Skeletal muscle satellite cell (primary cell): Measurements from ENCODE around the gene LARP1B. TPM values are rescaled to one million over a fixed set of nuclear protein-coding genes. Genes with fewer than 3 reads are reported as not detected.
"Not testable (repeated sequence)": the region's sequence is repeated elsewhere in the genome, so short reads cannot be mapped to it uniquely, and the experiment has no call there.

Source experiments
- H3K27me3 ChIP-seq: 2 replicates; pipeline ENCODE4 v1.7.0; 2013; ENCODE audit warnings: low read length; ENCODE audit not compliant: control insufficient read depth, insufficient read depth
- H3K36me3 ChIP-seq: 2 replicates; pipeline ENCODE4 v1.7.0; 2013; ENCODE audit warnings: mild to moderate bottlenecking, control low read depth, low read length; ENCODE audit not compliant: insufficient read depth
- H3K4me1 ChIP-seq: 2 replicates; pipeline ENCODE4 v1.7.0; 2013; ENCODE audit warnings: low read length; ENCODE audit not compliant: control insufficient read depth, insufficient read depth
- H3K4me2 ChIP-seq: 2 replicates; pipeline ENCODE4 v1.7.0; 2013; ENCODE audit warnings: mild to moderate bottlenecking, low read length
- H3K4me3 ChIP-seq: 2 replicates; pipeline ENCODE4 v1.7.0; 2013; ENCODE audit warnings: low read length
- H3K9ac ChIP-seq: 2 replicates; pipeline ENCODE4 v1.7.0; 2013; ENCODE audit warnings: mild to moderate bottlenecking, low read depth, low read length, moderate library complexity
- H3K9me3 ChIP-seq: replicated peaks from 2 replicates; pipeline ENCODE4 v1.7.0; 2013; ENCODE audit warnings: mild to moderate bottlenecking, control low read depth, low read length
- total RNA-seq: library from RNA; depleted of rRNA; stranded (reverse); fragments of >200 nt; gene quantifications from 2 replicates; pipeline ENCODE4 v1.2.3, GENCODE V29; 2012; rRNA removed

The LARP1B gene
- total RNA-seq, result 12.7 and 19.3 TPM in 2 replicates

DNA sequence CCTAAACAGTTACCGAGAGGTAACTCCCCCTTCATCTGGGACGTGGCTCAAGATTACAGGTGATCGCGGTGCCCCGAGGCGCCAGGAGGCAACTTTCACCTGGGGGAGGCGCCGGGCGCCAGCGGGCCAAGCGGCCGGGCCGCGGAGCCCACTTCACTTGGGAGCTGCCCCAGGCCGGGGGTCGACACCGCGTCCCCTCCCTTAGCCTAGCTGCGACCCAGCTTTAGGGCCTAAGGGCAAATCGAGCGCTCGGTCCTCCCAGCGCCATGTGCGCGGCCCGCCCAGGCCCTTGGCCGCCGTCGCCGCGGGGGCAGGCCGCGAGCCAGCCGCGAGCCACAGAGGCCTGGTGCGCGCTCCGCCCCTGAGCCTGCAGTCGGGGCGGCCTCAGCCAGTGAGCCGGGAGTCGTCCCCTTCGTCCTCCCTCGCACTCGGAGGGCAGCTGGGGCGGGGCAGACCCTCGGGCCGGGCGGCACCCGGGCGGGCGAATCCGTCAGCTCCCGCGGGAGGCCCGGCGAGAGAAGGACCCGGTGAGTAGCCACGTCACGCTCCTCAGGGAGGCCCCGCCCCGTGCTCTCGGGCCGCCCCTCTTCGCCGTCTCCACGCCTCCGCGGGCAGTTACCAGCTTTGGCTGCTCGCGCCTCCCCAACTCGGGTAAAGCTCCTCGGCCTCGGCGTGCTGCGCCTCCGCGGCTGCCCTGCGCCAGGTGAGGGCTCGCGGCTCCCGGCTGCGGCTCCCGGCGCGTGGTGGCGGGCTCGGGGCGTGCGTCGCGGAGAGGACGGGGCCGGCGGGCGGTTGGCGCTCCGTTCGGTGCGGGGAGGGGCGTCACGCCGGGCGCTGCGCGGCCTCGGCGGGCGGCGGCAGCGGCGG is at the start of gene LARP1B:
TSS of gene LARP1B (plus strand) at position 614 of the 867 bp plus-strand sequence. CDS start 13,640 bp downstream, outside the sequence.
- H3K9me3 ChIP-seq, result no peaks in the 10 kb centered on the region
- no peaks in the 10 kb centered on the region for H3K27me3 ChIP-seq
- peak within 1 kb of the TSS; percentile 99 for H3K4me2 ChIP-seq
- peaks cover 10% of the 10 kb centered on the region for H3K4me1 ChIP-seq
- peak within 1 kb of the TSS; percentile 100 for H3K9ac ChIP-seq
- peak within 1 kb of the TSS; percentile 98 for H3K4me3 ChIP-seq
- H3K36me3 ChIP-seq, result no peaks in the 10 kb centered on the region

GRCh38 chr4:128025319-128025718 is 35.8 kb upstream of the LARP1B start:
- no peak overlapping the region for H3K9ac ChIP-seq
- no peaks in the 10 kb centered on the region for H3K4me1 ChIP-seq
- no peaks in the 10 kb centered on the region for H3K27me3 ChIP-seq
- H3K4me3 ChIP-seq, result no peak overlapping the region
- peaks cover 14% of the 10 kb centered on the region for H3K36me3 ChIP-seq
- H3K9me3 ChIP-seq, result no peaks in the 10 kb centered on the region
- no peak overlapping the region for H3K4me2 ChIP-seq

DNA sequence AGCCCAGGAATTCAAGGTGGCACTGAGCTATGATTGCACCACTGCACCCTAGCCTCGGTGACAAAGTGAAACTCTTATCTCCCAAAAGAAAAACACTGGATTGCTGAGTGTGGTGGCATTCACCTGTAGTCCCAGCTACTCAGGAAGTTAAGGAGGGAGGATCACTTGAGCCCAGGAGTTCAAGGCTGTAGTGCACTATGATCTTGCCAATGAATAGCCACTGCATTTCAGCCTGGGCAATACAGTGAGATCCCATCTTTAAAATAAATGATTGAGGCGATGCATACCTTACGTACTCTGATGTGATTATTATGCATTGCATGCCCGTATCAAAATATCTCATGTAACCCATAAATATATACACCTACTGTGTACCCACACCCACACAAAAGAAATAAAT is 31.2 kb upstream of the LARP1B start:
- no peaks in the 10 kb centered on the region for H3K4me1 ChIP-seq

DNA sequence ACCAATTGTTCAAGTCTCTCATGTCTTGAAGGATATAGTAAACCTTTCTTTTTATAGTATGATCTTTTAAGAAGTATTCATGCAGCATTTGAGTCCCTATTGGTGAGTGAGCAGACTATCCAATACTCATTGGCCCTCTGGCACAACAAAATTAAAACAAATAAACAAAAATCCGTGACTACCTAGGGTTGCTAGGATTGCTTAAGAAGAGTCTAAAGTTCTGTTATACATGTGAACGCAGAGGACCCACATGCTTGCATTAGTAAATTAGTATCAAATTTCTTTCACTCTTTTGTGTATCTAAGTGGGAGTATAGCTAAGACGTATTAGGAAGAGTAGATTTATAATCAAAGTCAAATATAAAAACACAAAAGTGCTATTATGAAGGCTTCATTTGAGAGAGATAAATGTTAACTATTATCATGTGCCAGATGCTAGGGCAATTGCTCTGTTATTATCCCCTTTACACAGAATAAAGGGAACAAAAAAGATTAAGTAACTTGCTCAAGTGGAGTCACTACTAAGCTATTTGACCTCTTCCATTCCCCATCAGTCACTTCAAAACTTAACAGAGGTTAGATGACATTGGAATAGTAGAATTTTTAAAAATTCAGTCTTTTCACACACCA is 29.2 kb upstream of the LARP1B start:
- no peak overlapping the region for H3K9ac ChIP-seq
- no peaks in the 10 kb centered on the region for H3K9me3 ChIP-seq

More for the DNA sequence above, 31.2 kb upstream of the LARP1B start:
- Histone ChIP-seq H3K9ac (no peak overlapping the region), H3K27me3 (no peaks in the 10 kb centered on the region), H3K36me3 (peaks cover 3% of the 10 kb centered on the region), H3K9me3 (no peaks in the 10 kb centered on the region), H3K4me2 (no peak overlapping the region), H3K4me3 (no peak overlapping the region)

DNA sequence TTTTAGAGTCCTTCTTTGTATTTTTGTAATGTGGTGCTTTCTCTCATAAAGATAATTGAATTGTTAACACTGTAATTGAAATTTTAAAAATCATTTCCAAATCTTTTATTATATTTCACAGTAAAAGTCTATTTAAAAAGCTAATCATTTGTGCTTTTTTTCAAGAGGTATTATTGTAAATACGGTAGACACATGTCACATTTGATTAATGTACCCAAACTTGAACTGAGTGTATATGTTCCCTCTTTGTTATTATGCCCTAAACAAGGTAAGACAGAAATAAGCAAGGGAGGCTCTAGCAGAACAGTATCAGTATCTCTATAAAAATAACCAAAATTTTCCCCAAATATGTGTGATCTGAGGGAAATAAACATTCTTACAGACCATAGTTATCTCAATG is 21.5 kb upstream of the LARP1B start:
- Histone ChIP-seq H3K27me3 (no peaks in the 10 kb centered on the region), H3K9me3 (no peaks in the 10 kb centered on the region), H3K4me3 (no peak overlapping the region), H3K4me1 (no peaks in the 10 kb centered on the region), H3K9ac (no peak overlapping the region), H3K4me2 (no peak overlapping the region), H3K36me3 (no peaks in the 10 kb centered on the region)

More for the DNA sequence above, 29.2 kb upstream of the LARP1B start:
- no peaks in the 10 kb centered on the region for H3K27me3 ChIP-seq
- H3K4me1 ChIP-seq, result no peaks in the 10 kb centered on the region
- no peak overlapping the region for H3K4me2 ChIP-seq
- no peak overlapping the region for H3K4me3 ChIP-seq
- H3K36me3 ChIP-seq, result peaks cover 3% of the 10 kb centered on the region

DNA sequence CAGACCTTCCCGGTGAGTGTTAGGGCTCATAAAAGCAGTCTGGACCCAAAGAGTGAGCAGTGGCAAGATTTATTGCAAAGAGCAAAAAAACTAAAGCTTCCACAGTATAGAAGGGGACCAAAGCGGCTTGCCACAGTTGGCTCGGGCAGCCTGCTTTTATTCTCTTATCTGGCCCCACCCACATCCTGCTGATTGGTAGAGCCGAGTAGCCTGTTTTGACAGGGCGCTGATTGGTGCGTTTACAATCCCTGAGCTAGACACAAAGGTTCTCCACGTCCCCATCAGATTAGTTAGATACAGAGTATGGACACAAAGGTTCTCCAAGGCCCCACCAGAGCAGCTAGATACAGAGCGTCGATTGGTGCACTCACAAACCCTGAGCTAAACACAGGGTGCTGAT is 14.1 kb upstream of the LARP1B start:
- not testable (repeated sequence) for H3K4me3 ChIP-seq, H3K36me3 ChIP-seq, H3K9ac ChIP-seq, H3K27me3 ChIP-seq, H3K4me1 ChIP-seq, H3K9me3 ChIP-seq, H3K4me2 ChIP-seq

DNA sequence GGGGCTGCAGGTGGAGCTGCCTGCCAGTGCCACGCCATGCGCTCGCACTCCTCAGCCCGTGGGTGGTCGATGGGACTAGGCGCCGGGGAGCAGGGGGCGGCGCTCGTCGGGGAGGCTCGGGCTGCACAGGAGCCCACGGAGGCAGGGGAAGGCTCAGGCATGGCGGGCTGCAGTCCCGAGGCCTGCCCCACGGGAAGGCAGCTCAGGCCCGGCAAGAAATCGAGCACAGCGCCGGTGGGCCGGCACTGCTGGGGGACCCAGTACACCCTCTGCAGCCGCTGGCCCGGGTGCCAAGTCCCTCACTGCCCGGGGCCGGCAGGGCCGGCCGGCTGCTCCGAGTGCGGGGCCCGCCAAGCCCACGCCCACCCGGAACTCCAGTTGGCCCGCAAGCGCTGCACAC is 13.6 kb upstream of the LARP1B start:
- H3K4me2 ChIP-seq, H3K9me3 ChIP-seq, H3K4me3 ChIP-seq, H3K4me1 ChIP-seq, H3K27me3 ChIP-seq, H3K9ac ChIP-seq, H3K36me3 ChIP-seq: not testable (repeated sequence)

GRCh38 chr4:128051229-128051628 is 9.9 kb upstream of the LARP1B start:
- H3K4me2 ChIP-seq, H3K9me3 ChIP-seq, H3K9ac ChIP-seq, H3K36me3 ChIP-seq, H3K4me1 ChIP-seq, H3K27me3 ChIP-seq, H3K4me3 ChIP-seq: not testable (repeated sequence)

DNA sequence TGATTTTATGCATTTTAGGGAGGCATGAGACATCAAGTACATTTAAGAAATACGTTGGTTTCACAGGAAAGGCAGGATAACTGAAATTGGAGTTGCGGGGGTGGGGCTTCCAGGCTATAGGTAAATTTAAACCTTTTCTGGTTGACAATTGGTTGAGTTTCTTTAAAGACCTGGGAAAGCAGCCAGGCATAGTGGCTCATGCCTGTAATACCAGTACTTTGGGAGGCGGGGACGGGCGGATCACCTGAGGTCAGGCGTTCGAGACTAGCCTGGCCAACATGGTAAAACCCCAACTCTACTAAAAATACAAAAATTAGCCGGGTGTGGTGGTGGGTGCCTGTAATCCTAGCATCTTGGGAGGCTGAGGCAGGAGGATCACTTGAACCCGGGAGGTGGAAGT is 6.2 kb upstream of the LARP1B start:
- not testable (repeated sequence) for H3K4me1 ChIP-seq, H3K9ac ChIP-seq

GRCh38 chr4:128055441-128056206 is 5.5 kb upstream of the LARP1B start:
- not testable (repeated sequence) for H3K4me3 ChIP-seq, H3K9me3 ChIP-seq, H3K4me1 ChIP-seq, H3K4me2 ChIP-seq, H3K36me3 ChIP-seq, H3K27me3 ChIP-seq, H3K9ac ChIP-seq

More for the DNA sequence above, 6.2 kb upstream of the LARP1B start:
- H3K4me3 ChIP-seq, H3K36me3 ChIP-seq, H3K4me2 ChIP-seq, H3K9me3 ChIP-seq, H3K27me3 ChIP-seq: not testable (repeated sequence)

DNA sequence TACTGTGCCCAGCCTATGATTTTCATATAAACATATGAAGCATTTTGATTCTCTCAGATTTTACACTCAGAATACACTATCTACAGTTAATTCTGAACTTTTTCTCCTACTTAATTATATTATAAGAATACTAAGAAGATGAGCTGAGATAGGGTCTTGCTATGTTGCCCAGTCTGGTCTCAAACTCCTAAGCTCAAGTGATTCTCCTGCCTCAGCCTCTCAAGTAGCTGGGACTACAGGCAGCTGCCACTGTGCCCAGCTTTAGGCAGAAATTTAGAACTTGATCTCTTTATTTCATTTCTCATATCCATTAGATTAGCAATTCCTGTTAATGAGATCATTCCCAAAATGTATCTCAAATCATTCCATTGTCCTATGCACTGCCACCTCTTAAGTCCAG is 4.7 kb upstream of the LARP1B start:
- Histone ChIP-seq H3K4me3 (no peak overlapping the region), H3K4me2 (no peak overlapping the region), H3K4me1 (peaks cover 6% of the 10 kb centered on the region)

More for the DNA sequence above, 4.7 kb upstream of the LARP1B start:
- Histone ChIP-seq H3K27me3 (no peaks in the 10 kb centered on the region), H3K9me3 (no peaks in the 10 kb centered on the region), H3K9ac (no peak overlapping the region), H3K36me3 (no peaks in the 10 kb centered on the region)
